Activated T-cell treated with anti-CD3 and anti-CD28 coated beads, Interleukin-2, amount 50 U/mL, for 48 hours (primary cell): ENCODE measurements around the gene HOXA3.

Experiments used
- DNase-seq, 2 experiments: peaks; one replicate each; pipeline ENCODE4 v3.0.0-alpha.2; 2020

The HOXA3 gene

DNA sequence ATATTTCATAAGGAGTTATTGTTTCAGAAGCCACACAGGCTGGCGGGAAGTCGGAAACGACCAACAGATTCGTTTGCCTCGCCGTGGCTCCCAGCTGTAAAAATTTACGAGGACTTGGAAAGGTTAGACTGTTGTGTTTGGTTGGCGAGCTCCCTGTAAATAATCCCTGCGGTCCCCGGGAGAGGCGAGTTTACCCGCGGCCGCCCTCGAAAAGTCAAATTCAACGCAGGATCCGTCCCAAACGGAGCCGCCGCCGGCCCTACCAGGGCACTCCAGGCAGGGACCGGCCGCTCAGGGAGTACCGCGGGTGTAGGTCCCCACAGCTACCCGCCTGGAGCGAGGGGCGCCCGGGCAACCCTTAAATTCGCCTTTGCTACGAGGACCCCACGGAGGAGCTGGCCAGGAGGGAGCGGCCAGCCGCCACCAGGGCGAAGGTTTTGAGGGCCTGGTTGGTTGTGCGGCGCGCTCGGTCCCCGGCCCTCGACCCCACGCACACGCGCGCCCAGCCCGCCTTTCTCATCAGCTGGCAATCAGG is 13.7 kb upstream of the HOXA3 start:
- peak in 1 of 2 experiments; percentile 40 for DNase-seq

DNA sequence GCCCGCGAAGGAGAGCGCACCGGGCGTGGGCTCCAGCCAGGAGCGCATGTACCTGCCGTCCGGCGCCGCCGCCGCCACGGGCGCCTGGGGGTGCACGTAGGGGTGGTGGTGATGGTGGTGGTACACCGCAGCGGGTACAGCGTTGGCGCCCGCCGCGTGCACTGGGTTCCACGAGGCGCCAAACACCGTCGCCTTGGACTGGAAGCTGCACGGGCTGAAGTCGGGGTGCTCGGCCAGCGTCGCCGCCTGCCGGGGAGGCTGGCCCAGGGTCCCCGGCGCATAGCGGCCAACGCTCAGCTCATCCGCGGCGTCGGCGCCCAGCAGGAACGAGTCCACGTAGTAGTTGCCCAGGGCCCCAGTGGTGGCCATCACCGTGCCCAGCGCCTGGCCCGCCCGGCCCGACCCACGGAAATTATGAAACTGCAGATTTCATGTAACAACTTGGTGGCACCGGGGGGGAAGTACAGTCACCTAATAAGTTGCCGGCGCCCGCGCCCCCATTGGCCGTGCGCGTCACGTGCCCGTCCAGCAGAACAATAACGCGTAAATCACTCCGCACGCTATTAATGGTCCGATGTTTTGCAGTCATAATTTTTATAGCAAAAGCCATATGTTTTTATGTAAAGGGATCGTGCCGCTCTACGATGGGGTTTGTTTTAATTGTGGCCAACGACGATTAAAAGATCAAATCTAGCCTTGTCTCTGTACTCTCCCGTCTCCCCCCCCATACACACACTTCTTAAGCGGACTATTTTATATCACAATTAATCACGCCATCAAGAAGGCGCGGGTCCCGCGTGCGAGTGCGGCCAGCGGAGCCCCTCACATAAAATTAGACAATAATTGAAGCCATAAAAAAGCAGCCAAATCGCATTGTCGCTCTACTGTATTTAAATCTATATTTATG is 13.0 kb upstream of the HOXA3 start, which contains the start of gene HOXA9:
HOXA9 (minus strand) TSS at position 449 of the 907 bp plus-strand sequence; CDS start at position 369, 80 bp downstream.
- peak; percentile 32 to 43 for DNase-seq

DNA sequence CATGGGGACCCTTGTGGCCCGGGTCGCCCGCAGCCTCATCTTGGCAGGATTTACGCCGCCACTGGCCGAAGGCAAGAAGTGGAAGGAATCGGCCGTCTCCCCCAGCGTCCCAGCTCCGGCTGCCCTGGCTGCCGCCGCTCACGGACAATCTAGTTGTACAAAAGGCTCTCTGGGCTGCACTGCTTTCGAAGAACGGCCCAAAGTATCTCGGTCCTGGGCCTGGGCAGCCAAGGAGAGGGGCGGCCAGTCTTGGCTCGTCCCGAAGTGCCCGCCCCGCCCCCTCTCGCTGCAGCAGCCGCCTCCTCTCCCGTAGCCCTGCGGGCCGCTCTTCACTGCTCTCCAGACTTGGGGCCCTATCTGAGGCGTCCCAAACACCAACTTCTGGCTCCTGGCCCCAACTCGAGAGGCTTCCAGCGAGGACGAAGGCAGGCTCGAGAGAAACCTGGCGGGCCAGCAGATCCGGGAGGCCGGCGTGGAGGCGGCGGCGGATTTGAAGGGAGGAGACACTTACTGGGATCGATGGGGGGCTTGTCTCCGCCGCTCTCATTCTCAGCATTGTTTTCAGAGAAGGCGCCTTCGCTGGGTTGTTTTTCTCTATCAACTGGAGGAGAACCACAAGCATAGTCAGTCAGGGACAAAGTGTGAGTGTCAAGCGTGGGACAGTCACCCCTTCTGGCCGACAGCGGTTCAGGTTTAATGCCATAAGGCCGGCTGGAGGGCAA is 12.1 kb upstream of the HOXA3 start:
- DNase-seq = peak; percentile 45 to 48

DNA sequence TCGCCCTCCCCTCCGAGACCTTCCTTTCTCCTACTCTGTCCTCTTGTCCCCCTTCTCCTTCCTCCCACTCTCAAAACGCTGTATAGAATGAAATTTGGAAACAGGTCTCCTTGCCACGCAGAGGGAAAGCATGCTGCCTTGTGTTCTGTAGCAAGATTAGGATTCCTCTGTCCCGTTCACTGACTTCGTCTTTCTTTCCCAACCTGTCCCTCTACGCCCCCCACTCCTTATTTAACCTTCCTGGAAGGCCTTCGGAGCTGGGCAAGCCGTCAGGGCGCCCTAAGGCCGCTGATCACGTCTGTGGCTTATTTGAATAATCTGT is 11.6 kb upstream of the HOXA3 start:
- no peak for DNase-seq

DNA sequence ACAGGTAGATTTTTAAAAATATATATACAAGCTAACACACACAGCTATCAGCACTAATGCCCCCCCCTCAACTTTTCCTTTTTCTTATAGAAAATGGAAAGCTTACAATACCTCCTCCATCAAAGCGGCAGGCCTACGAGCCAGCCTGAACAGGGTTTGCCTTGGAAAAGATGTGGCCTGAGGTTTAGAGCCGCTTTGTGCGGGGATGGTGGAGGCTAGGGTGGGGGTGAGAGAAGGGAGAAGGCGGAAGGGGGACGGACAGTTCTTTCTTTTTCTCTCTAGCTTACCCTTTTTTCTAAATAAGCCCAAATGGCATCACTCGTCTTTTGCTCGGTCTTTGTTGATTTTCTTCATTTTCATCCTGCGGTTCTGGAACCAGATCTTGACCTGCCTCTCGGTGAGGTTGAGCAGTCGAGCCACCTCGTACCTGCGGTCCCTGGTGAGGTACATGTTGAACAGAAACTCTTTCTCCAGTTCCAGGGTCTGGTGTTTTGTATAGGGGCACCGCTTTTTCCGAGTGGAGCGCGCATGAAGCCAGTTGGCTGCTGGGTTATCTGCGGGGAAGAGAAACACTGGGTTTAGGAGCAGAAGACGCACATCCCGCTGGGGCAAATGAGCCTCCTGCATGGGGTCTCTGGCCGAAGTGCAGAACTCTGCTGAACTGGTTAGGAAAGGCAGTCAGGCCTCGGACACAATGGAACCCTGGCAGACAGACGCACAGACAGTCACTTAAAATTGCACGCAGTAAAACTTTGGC is 11.1 kb upstream of the HOXA3 start:
- DNase-seq = peak in 1 of 2 experiments; percentile 24

DNA sequence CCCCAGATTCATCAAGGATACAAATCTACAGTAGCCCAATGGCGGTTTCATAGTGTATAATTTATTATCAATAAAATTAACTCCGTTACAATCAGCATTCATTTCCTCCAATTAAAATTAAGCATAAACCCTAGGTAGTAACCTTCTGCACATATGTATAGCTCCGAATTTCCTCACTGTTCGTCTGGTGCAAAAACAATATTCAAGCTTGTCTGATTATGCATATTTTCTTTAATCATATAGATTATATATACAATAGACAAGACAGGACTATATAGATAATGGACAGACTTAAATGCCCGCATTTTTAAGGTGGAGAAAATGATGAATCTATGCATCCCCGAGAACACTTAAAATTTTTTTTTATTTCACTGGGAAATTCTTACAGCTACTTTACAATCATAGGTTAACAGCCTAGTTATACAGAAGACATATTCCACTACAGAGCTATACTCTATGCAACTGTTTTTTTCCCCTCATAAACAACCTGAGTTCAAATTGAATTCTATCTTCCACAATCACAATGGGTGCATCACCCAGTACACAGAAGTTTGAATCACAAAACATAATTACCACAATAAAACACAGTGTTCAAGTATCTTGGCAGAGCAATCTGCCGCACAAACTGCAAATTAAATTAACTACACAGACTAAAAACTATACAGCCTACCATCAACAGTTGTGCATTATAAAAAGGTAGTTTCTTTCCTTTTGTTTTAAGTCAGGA is 10.3 kb upstream of the HOXA3 start:
- no peak for DNase-seq

DNA sequence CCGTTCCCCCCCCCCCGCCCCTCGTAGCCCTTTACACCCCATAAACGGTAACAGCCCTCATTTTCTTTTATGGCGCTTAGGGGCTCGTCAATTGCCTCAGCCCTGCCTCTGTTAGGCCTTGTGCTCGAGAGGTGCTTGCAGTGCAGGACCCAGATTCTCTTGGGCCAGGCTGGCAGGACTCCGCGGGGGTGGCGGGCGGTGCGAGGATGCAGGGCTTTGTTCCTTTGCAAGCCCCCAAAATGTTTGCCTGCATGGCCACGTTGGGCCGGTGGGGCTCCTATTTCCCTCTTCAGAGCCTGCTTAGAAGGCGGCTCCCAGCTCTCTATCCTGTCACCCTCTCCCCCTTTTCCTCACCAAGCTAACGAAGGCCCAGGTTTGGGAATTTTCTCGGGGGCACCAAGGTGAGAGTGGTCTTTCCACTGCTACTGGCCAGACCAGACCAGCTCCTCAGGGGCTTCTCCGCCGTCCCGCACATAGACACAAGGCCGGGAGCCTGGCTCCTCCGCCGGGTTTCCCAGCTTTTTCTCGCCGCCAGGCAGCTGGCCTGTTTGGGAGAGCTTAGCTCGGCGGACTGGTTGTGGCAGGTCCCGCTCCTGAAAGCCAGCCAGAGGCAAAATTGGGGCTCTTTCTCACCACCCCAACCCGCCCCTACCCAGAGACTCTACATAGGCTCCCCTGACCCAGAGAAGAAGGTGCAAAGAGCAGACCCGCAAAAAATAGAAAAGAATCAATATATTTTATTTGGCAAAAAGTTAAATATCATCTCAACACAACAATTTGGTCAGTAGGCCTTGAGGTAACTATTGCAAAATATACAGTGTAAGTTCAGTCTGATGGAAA is 9.6 kb upstream of the HOXA3 start:
- DNase-seq = peak in 1 of 2 experiments; percentile 14

DNA sequence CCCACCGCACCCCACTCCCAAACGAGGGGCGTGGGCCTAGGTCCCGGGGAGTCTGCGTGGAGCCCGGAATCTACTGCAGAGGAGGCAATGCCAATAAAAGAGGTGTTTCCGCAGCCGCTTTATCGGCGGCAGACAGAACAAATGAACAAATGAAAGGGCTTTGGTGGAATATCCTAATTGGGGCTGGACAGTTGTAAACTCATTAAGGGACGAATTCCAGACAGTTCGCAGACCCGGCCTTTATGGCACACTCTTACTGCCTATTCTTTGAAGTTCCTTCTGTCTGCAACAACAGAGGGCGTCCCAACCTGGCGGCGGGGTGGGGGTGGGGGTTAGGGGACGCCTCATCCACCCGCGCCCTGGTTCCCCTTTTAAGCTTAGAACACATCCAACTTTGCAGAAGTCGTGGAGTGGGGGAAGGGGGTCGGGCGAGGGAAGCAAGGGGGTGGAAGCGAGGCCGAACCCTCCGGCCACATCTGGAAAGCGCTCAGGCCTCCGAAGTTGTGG is 8.9 kb upstream of the HOXA3 start:
- no peak for DNase-seq

DNA sequence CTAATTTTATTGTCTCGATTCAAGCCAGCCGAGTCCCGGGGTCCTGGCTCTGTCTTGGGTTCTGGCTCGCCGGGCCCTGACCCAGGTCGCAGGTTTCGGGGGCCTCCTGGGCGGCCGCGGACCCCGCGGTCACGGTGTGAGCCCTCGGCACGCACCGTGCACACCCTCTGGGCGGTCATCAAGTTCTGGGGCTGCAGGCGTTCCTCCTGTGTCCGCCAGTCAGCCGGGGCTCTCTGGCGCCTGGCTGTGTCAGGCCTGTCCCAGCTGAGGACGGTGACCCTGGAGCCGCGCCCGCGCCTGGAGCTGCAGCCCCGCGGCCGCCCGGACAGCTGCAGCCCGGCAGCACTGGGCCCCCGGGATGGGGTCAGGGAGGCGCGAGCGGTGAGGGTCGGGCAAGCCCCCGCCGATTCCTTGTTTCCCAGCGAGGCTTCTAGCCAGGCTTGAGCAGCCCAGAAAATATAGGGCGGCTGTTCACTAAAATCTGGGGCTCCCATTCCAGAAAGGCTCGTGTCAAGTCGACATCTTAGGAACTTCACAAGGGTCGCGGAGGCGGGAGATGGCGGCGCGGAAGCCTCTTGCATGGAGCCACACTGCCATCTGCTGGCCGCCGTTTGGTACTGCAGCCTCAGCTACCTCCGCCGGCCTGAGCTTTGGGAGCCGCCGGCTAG is 8.3 kb upstream of the HOXA3 start:
- peak; percentile 87 to 89 for DNase-seq

DNA sequence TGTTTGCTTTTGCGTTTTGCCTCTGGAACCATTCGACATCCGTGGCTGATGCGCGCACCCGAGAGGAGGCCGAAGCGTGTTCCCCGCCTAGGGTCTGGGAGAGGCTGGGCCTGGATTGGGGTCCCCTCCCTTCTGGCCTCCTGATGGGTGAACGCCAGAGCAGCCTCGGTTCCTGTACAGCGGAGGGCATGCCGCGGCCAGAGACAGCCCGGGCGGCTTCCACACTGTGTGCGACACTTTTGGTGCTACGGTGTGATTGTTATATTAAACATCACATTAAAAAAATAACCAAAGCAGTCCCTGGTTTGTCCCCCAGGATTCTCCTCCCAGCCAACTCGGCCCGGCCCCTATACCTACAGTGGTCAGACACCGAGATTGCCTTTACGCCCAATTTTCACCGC is 7.8 kb upstream of the HOXA3 start:
- peak; percentile 45 to 46 for DNase-seq

DNA sequence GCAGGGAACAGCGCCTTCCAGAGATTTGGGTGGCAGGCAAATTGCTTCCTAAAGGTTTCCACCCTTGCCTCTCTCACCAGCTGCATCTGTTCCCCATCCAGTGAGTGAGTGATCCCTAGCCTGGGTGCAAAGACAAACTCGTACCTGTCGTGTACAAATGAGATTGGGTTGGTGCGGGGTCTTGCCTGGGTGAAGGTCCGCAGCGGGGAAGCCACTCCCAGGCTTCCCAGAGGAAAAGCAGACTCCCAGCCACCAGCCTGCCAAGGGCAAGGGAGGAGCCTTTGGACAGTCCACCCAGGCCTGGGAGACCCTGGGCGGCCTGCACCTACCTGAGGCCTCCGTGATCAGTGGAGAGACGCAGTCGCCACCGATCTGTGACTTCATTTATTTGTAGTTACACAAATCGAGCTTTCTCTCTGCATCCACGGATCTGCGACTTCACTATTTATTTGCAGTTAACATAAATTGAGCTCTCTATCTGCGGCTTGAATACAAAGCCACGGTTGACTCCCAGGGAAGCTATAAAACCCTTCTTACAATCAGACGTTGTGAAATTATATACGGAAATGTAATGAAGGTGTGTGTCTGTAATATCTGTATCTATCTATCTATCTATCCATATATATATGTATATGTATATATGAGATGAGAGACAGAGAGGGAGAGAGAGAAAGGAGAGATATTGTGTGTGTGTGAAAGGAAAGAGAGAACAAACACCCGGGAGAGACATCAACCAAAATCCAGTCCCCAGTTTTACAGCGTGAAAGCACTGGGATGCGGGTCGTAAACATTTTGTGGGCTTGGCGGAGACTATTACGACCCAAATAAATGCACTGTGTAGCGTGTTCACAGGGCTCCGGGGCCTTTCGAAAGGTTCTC is 7.1 kb upstream of the HOXA3 start:
- DNase-seq = peak; percentile 23 to 25

DNA sequence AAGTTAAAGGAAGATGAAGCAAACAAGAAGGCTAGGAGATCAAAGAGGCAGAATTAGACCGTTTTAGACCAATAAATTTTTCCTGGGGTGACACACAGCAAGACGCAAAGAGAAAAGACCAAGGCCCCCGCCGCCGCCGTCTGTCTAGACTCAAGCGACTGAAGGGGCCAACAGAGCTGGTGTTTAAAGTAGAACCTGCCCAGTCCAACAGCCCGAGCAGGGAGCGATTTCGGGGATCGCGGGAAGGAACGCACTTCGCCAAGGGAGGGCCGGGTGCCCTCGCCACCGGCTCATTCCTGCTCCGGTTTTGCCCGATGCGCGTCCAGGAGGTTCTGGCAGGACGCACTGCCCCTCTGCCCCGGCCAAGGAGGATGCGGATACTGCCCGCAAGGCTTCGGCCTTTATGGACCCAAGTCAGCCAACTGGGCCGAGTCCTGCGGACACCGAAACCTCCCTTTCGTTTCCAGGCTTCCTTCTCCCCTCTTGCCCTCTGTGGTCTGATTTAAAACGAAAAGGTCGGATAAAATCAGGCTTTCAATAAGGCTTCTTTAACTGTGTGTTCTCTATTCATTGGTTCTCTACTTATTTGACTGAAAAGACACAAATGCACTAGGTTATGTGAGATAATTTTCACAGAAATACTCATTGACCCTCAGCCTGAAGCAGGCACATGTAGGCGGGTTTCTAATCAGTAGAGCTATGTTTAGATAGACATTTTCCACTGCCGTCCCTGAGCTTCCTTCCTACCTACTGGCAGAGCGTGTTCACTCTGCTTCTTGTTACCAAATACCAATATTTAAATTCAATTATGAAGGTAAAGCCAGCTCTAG is 6.3 kb upstream of the HOXA3 start:
- peak; percentile 26 to 28 for DNase-seq

DNA sequence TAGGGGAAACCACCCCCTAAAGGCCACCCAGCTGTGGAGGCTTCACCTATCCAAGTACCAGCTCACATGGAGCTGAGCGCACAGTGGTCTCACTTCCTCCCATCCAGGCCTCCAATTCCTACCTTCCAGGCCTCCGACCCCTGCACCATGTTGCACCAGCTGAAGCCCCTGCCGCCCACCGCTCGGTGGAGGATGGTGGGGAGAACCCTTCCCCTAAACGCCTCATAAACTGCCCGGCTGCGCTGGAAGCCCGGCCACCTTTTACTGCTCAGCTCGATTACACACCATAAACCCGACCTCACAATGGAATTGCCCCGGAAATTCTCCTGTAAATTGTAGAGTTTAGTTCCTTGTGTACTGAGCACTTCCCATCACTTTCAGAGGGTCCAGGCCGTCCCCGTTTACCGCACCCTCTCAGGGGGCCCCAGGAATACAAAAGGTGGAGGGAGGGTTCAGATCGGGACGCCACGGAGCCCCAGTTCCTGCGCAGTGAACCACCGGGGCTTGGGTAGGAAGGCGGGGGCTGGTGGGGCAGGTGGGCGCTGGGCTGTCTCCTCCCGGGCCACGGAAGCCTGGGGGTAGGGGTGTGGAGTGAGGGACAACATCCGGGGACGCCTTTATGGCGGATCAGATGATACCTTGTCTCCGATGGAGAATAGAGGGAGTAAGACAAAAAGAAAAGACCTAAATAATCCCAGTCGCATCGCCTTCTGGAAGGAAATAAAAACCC is 5.5 kb upstream of the HOXA3 start:
- peak in 1 of 2 experiments; percentile 28 for DNase-seq

DNA sequence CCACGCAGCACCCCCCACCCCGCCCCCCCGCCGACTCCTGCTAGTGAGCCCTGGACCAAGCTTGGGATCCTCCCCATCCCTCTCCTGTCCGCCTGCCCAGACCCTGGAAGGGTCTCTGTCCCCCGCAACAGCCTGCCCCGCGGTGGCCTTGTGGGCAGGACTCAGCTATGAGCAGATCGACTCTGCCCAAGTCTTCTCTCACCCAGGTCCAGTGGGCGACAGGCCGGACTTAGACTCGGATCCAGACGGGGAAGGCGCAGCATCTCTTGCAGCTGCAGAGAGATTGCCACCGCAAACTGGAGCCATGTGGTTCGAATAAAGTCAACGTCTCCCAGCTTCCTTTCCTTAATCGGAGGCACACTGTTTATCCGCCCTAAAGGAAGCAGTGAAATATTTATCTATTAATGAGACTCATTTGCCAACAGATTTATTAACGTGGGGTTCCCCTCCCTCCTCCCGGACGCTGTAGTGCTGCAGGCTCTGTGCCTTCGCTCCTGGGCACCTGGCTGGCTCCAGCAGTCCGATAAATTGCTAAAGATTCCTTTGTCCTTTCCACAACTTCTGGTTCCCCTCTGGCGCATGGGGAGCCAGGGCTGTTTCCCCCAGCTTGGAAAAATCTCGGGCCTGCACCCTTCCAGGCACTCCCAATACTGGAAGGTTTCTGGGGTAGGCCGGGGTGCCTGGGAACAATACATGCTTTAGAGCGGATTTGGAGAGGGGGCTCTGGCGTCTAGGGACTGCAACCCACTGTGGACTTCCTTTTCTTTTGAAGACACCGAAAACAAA is 4.7 kb upstream of the HOXA3 start:
- DNase-seq = peak; percentile 32 to 33

DNA sequence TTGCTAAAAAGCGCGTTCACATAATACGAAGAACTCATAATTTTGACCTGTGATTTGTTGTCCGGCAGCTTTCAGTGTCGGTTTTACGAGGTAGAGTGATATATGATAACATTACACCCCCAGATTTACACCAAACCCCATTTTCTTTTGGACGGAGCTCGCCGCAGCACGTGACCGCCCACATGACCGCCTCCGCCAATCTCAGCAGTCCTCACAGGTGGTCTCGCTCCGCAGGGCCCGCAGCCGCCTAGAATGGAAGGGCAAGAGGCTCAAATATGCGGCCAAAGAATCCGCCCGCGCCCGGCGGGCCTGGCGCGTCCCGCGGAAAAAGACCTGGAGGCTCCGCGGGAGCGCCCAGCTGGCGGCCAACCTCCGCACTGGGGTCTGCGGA is 4.1 kb upstream of the HOXA3 start, which contains the start of gene HOXA7:
HOXA7 (minus strand) TSS at position 168 of the 391 bp plus-strand sequence; CDS start at position 38, 130 bp downstream.
- peak; percentile 40 to 41 for DNase-seq

DNA sequence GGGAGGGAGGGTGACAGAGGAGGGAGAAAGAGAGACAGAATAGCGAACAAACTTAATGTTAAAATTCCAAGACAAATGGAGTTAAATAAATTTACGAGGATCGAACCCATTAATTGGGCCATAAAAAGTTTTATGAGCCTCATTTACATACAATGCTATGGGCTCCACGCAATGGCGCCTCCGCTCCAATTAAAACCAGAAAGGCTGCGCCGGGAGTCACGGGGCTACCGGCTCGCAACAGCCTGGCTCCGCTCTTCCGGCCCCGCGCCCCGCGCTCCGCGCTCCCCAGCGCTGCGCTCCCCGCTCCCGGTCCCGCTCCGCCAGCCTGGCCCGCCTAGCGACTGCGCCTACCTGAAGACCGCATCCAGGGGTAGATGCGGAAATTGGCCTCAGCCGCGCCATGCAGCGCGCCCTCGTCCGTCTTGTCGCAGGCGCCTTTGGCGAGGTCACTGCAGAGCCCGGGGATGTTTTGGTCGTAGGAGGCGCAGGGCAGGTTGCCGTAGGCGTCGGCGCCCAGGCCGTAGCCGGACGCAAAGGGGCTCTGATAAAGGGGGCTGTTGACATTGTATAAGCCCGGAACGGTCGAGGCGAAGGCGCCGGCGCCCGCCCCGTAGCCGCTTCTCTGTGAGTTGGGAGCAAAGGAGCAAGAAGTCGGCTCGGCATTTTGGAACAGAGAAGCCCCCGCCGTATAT is 3.6 kb upstream of the HOXA3 start:
- DNase-seq = peak; percentile 45 to 54
